ENCODE results near the gene MRE11. TPM values are rescaled to one million over a fixed set of nuclear protein-coding genes. Genes with fewer than 3 reads are reported as not detected.

MRE11 gene
- polyA plus RNA-seq, 2 of the 4 experiments (the other 2 are of a cell fraction) = 19.2 to 28.4 TPM

DNA sequence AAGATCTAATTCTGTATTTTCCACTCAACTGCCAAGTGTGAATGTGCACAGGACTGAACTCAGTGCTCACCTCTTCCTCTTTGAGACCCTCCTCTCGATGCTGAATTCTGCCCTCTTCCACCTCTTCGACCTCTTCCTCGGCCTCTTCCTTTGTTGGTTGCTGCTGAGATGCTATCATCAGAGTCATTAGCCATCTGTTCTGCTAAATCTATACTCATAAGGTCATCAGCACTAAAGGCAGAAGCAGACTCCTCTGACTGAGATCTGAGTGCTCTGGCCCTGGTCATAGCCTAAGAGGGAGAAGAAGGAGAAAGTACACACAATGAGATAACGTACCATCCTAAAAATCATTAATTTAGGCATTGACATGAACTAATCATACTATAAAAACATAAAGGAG lies 46.5 kb downstream of the MRE11 start:
- no peak for TF ChIP-seq HDAC2 (IDR thresholded peaks at IDR 0.05)
- no peak for TF ChIP-seq RAD21 (conservative IDR thresholded peaks at IDR 0.05 in 1 of 2, IDR thresholded peaks at IDR 0.05 in 1 of 2)
- TF ChIP-seq, protein P1, sequence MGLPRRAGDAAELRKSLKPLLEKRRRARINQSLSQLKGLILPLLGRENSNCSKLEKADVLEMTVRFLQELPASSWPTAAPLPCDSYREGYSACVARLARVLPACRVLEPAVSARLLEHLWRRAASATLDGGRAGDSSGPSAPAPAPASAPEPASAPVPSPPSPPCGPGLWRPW (IDR thresholded peaks at IDR 0.05) = no peak
- no peak for TF ChIP-seq GATA3 (IDR thresholded peaks at IDR 0.05; ENCODE audit: borderline replicate concordance)
- DNase-seq (ENCODE audit: low read depth in 1 of 2, low spot score in 1 of 2) (no peak), ATAC-seq (no peak), FAIRE-seq (no peak)
- Histone ChIP-seq H3K4me1 (peaks cover 21% of the 10 kb centered on the region), H3K4me3 (no peak overlapping the region), H3K9me3 (no peaks in the 10 kb centered on the region), H3K4me2 (no peak overlapping the region), H3K27ac (no peak overlapping the region)
- CTCF ChIA-PET = no interaction called here
- 97% methylated on average over 4 of the region's 4 CpGs for WGBS (ENCODE audit: missing lambda C conversion rate)
- POLR2A ChIA-PET = no interaction called here

DNA sequence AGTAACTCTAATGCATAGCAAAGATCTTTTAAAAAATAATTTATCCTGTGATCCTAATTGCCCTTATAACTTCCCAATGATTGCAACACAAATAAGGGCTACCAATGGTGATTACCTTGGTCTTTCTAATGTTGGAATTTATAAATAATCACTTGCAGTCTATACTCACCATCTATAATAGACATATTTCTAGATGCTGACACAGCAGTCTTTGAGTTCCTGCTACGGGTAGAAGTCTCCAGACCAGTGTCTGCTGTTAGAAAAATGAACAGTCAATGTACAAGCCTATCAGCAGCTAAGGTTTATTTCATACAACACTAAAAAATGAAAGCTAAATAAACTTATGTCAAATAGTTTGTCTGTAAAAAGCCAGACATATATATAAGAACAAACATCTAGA lies 48.0 kb downstream of the MRE11 start:
- no peaks in the 10 kb centered on the region for H3K9me3 ChIP-seq
- POLR2A ChIA-PET = no interaction called here
- no peak overlapping the region for H3K4me3 ChIP-seq
- no peak overlapping the region for H3K27ac ChIP-seq
- DNase-seq (ENCODE audit: low read depth in 1 of 2, low spot score in 1 of 2) (no peak), ATAC-seq (no peak), FAIRE-seq (no peak)
- 94% methylated on average over 1 of the region's 1 CpG for WGBS (ENCODE audit: missing lambda C conversion rate)
- H3K4me1 ChIP-seq = peaks cover 21% of the 10 kb centered on the region
- H3K4me2 ChIP-seq = no peak overlapping the region
- TF ChIP-seq ESRRA (IDR thresholded peaks at IDR 0.05; ENCODE audit: borderline replicate concordance, low read length) (no peak), MAFK (IDR thresholded peaks at IDR 0.05; ENCODE audit: partially characterized antibody) (peak; percentile 72)
- CTCF ChIA-PET = no interaction called here

DNA sequence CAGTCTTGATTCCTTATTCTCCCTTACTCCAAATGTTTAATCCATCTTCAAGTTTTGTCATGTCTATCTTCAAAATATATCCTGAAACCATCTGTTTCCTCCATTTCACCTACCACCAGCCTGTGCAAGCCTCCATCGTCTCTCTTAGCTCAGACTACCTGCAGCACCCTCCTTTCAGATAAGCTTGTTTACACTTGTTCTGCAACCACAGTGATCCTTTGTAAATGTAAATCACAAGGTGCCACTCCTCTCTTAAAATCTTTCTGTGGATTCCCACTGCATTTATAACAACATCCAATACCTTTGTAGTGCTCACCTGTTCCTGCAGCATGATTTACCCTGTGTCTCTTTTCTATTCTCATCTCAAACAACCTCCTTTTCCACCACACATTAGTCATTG lies 60.6 kb downstream of the MRE11 start:
- CTCF ChIA-PET = no interaction called here
- no peak overlapping the region for H3K4me2 ChIP-seq
- 87% methylated on average over 1 of the region's 1 CpG for WGBS (ENCODE audit: missing lambda C conversion rate)
- no peak overlapping the region for H3K4me3 ChIP-seq
- no peaks in the 10 kb centered on the region for H3K4me1 ChIP-seq
- H3K27ac ChIP-seq = no peak overlapping the region
- POLR2A ChIA-PET = no interaction called here
- H3K9me3 ChIP-seq = no peaks in the 10 kb centered on the region
- no peak for DNase-seq (ENCODE audit: low read depth in 1 of 2, low spot score in 1 of 2)
- ATAC-seq = no peak
- no peak for TF ChIP-seq GATA3 (IDR thresholded peaks at IDR 0.05; ENCODE audit: borderline replicate concordance)
- no peak for TF ChIP-seq RAD21 (conservative IDR thresholded peaks at IDR 0.05 in 1 of 2, IDR thresholded peaks at IDR 0.05 in 1 of 2)
- TF ChIP-seq SREBF2 (IDR thresholded peaks at IDR 0.05) = no peak
- FAIRE-seq = no peak

DNA sequence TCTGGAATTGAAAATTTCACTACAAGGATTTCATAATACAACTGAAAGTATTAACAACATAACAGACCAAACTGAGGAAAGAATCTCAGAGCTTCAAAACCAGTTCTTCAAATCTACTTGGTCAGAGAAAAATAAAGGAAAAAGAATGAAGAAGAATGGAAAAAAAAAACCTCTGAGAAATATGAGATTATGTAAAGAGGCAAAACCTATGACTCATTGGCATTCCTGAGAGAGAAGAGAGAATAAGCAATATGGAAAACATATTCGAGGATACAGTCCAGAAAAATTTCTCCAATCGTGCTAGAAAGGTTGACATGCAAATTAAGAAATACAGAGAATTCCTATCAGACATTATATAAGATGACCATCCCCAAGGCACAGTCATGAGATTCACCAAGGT lies 69.0 kb downstream of the MRE11 start:
- DNase-seq (ENCODE audit: low read depth in 1 of 2, low spot score in 1 of 2) = no peak
- Histone ChIP-seq H3K9me3 (no peaks in the 10 kb centered on the region), H3K4me1 (0 out of 3 replicates have a peak, but pooled peaks cover 6% of the 10 kb centered on the region), H3K4me2 (no peak overlapping the region), H3K4me3 (no peak overlapping the region), H3K27ac (no peak overlapping the region)
- ChIA-PET CTCF (interaction anchor here (0.9 kb wide), 1 partner anchor 253 kb away, joined by 3 read pairs; no protein-coding TSS in a partner anchor), POLR2A (no interaction called here)
- ATAC-seq = no peak
- WGBS (ENCODE audit: missing lambda C conversion rate) = 72% methylated on average over 2 of the region's 2 CpGs
- no peak for FAIRE-seq
- TF ChIP-seq, protein P2, sequence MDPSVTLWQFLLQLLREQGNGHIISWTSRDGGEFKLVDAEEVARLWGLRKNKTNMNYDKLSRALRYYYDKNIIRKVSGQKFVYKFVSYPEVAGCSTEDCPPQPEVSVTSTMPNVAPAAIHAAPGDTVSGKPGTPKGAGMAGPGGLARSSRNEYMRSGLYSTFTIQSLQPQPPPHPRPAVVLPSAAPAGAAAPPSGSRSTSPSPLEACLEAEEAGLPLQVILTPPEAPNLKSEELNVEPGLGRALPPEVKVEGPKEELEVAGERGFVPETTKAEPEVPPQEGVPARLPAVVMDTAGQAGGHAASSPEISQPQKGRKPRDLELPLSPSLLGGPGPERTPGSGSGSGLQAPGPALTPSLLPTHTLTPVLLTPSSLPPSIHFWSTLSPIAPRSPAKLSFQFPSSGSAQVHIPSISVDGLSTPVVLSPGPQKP (IDR thresholded peaks at IDR 0.05; ENCODE audit: low read depth, low read length) = no peak
- TF ChIP-seq POLR2AphosphoS2 (conservative IDR thresholded peaks at IDR 0.05; ENCODE audit: low read length) (no peak), FOSL2 (IDR thresholded peaks at IDR 0.05) (no peak), FOSL2 (CRISPR knock-in tag; IDR thresholded peaks at IDR 0.05) (peak; percentile 31; the same call in 1 of the 2 replicates)

DNA sequence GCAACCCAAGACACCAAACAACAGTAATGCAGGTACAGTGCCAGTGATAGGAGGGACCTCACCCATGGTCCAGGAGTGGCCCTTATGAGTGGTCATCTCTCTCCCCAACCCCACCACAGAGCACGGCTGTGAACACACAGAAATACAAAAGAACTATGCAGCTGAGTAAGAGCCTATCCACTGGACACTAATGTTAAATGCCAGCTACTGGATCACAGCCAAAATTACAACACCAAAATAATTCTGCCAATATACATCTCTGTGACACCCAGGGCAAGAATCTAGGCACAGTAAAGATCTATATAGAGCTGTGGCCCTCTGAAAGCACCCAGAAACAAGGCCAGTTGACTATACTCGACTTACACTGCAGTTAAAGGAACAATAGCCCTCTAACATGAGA lies 69.6 kb downstream of the MRE11 start:
- H3K4me2 ChIP-seq = no peak overlapping the region
- ChIA-PET POLR2A (no interaction called here), CTCF (interaction anchor here (0.9 to 1.3 kb wide), 2 partner anchors 253 to 529 kb away, joined by 3 read pairs; no protein-coding TSS in a partner anchor)
- ATAC-seq (no peak), FAIRE-seq (no peak), DNase-seq (ENCODE audit: low read depth in 1 of 2, low spot score in 1 of 2) (no peak)
- H3K4me3 ChIP-seq = no peak overlapping the region
- WGBS (ENCODE audit: missing lambda C conversion rate) = 31% methylated on average over 2 of the region's 2 CpGs
- no peaks in the 10 kb centered on the region for H3K9me3 ChIP-seq
- no peak overlapping the region for H3K27ac ChIP-seq
- 0 out of 3 replicates have a peak, but pooled peaks cover 6% of the 10 kb centered on the region for H3K4me1 ChIP-seq
- TF ChIP-seq, protein P1 (IDR thresholded peaks at IDR 0.05) = no peak
- TF ChIP-seq REST (IDR thresholded peaks at IDR 0.05) (no peak), POLR2A (IDR thresholded peaks at IDR 0.05; ENCODE audit: low read length) (no peak), PHF8 (IDR thresholded peaks at IDR 0.05; ENCODE audit: borderline replicate concordance, low read depth) (no peak), EHF (CRISPR knock-in tag; IDR thresholded peaks at IDR 0.05) (no peak), ESRRA (IDR thresholded peaks at IDR 0.05; ENCODE audit: borderline replicate concordance, low read length) (no peak), TP53 (CRISPR knock-in tag; IDR thresholded peaks at IDR 0.05) (no peak), EHMT2 (IDR thresholded peaks at IDR 0.05; ENCODE audit: low read depth) (no peak), ZNF302 (CRISPR knock-in tag; IDR thresholded peaks at IDR 0.05) (no peak), SREBF2 (IDR thresholded peaks at IDR 0.05) (no peak), CHD2 (IDR thresholded peaks at IDR 0.05; ENCODE audit: low read length, partially characterized antibody) (no peak), KDM5A (IDR thresholded peaks at IDR 0.05) (no peak), PBX3 (IDR thresholded peaks at IDR 0.05) (no peak), RFX5 (IDR thresholded peaks at IDR 0.05) (no peak)

All from A549 (cell line).